HCT116 (cell line): ENCODE measurements around the gene LNP1. TPM values are rescaled to one million over a fixed set of nuclear protein-coding genes. Genes with fewer than 3 reads are reported as not detected.

Source experiments
- ATAC-seq: fragments of 200-7000 bp; cut with Tn5 transposase; 2 replicates; pipeline ENCODE4 v1.9.1; 2020; ENCODE audit warnings: mild to moderate bottlenecking, moderate library complexity
- BruUV-seq: library from RNA; stranded (reverse); fragments of 400-500 nt; replicated peaks from 2 replicates; lab custom pipeline; 2021; lab: Mats Ljungman, UMichigan
- CTCF ChIA-PET: fragments of 300-600 bp; sonication (Branson Sonifier 250); formaldehyde crosslinking; loops from one replicate; lab custom pipeline; 2021; ENCODE audit warnings: antibody characterized with exemption; lab: Charles Lee
- POLR2A ChIA-PET: fragments of 300-600, 350-600 bp; sonication (Branson Sonifier 250); formaldehyde crosslinking; loops from one replicate; lab custom pipeline; 2021; ENCODE audit warnings: antibody characterized with exemption; lab: Charles Lee
- RAD21 ChIA-PET, 2 experiments: fragments of 300-600 bp; sonication (Branson Sonifier 250); formaldehyde crosslinking; loops; one replicate each; lab custom pipeline; 2023; ENCODE audit warnings: low total read pairs in 2 of 2; ENCODE audit not compliant: uncharacterized antibody in 2 of 2, unreplicated experiment in 2 of 2, low non-redundant PET in 1 of 2; lab: Charles Lee
- DNase-seq: peaks from one replicate; pipeline ENCODE4 v3.0.0-alpha.2; 2010; ENCODE audit warnings: low read depth, low spot score
- H2AFZ ChIP-seq: fragments of 200-600 bp; shearing (Covaris generic), sonication (generic); 2 replicates; pipeline ENCODE4 v1.6.1; 2017; ENCODE audit warnings: low read depth, mixed run types, mixed read lengths, antibody characterized with exemption, low read length; ENCODE audit not compliant: poor library complexity, severe bottlenecking
- H3K27ac ChIP-seq: 2 replicates; pipeline ENCODE4 v1.5.1; 2012; ENCODE audit warnings: low read depth, low read length
- H3K27me3 ChIP-seq: fragments of 200-600 bp; sonication (generic); 2 replicates; pipeline ENCODE4 v1.6.1; 2016; ENCODE audit warnings: mixed run types, low read length, mixed read lengths; ENCODE audit not compliant: insufficient read depth
- H3K36me3 ChIP-seq, 2 experiments: fragments of 200-500 bp in 1 of 2; fragments of 200-600 bp in 1 of 2; sonication (Bioruptor generic) in 1 of 2; sonication (generic) in 1 of 2; 2 replicates each; pipeline versions ENCODE4 v1.5.1 to v1.6.1; 2014 to 2016; ENCODE audit warnings: low read length in 2 of 2, inconsistent platforms in 1 of 2, mixed read lengths in 1 of 2, mixed run types in 1 of 2; ENCODE audit not compliant: insufficient read depth in 2 of 2, control insufficient read depth in 1 of 2
- H3K4me1 ChIP-seq, 2 experiments: fragments of 200-600 bp in 1 of 2; sonication (generic) in 1 of 2; 2 replicates each; pipeline versions ENCODE4 v1.5.1 to v1.6.1; 2012 to 2017; ENCODE audit warnings: low read length in 2 of 2, inconsistent platforms in 1 of 2, mild to moderate bottlenecking in 1 of 2, mixed read lengths in 1 of 2, mixed run types in 1 of 2, moderate library complexity in 1 of 2; ENCODE audit not compliant: insufficient read depth in 2 of 2, control insufficient read depth in 1 of 2
- H3K4me2 ChIP-seq: fragments of 200-600 bp; sonication (generic); 2 replicates; pipeline ENCODE4 v1.6.1; 2017; ENCODE audit warnings: mixed run types, low read length, mixed read lengths
- H3K4me3 ChIP-seq, 2 experiments: fragments of 200-600 bp in 1 of 2; sonication (generic) in 1 of 2; replicated peaks in 1 of 2; 2 replicates each; pipeline ENCODE4 v1.5.1; 2011 to 2016; ENCODE audit warnings: low read length in 2 of 2, control low read depth in 1 of 2, low read depth in 1 of 2, mild to moderate bottlenecking in 1 of 2, mixed read lengths in 1 of 2, mixed run types in 1 of 2
- H3K79me2 ChIP-seq: fragments of 200-600 bp; sonication (generic); 2 replicates; pipeline ENCODE4 v1.6.1; 2017; ENCODE audit warnings: mild to moderate bottlenecking, mixed run types, low read length, moderate library complexity, mixed read lengths; ENCODE audit not compliant: insufficient read depth
- H3K9ac ChIP-seq: fragments of 200-600 bp; sonication (generic); 2 replicates; pipeline ENCODE4 v1.6.1; 2016; ENCODE audit warnings: low read length, mixed read lengths
- H3K9me2 ChIP-seq: fragments of 200-600 bp; sonication (generic), shearing (Covaris generic); 2 replicates; pipeline ENCODE4 v1.6.1; 2017; ENCODE audit warnings: mixed run types, mild to moderate bottlenecking, moderate library complexity; ENCODE audit not compliant: insufficient read depth
- H3K9me3 ChIP-seq, 2 experiments: fragments of 200-500 bp in 1 of 2; fragments of 200-600 bp in 1 of 2; sonication (Bioruptor generic) in 1 of 2; sonication (generic) in 1 of 2; 2 replicates each; pipeline ENCODE4 v1.6.1; 2014 to 2017; ENCODE audit warnings: low read length in 2 of 2, mixed read lengths in 2 of 2, inconsistent platforms in 1 of 2, low read depth in 1 of 2, mild to moderate bottlenecking in 1 of 2, mixed run types in 1 of 2, moderate library complexity in 1 of 2; ENCODE audit not compliant: control insufficient read depth in 1 of 2, insufficient read depth in 1 of 2
- H4K20me1 ChIP-seq: fragments of 200-600 bp; sonication (generic), shearing (Covaris generic); 2 replicates; pipeline ENCODE4 v1.6.1; 2017; ENCODE audit warnings: mixed run types, mild to moderate bottlenecking, moderate library complexity; ENCODE audit not compliant: insufficient read depth
- CBX3 ChIP-seq: IDR thresholded peaks from 2 replicates; pipeline ENCODE4 v1.6.1; 2012; ENCODE audit warnings: low read depth
- CEBPB ChIP-seq: IDR thresholded peaks from 2 replicates; pipeline ENCODE4 v1.6.1; 2012; ENCODE audit warnings: low read depth
- ELF1 ChIP-seq: IDR thresholded peaks from 2 replicates; pipeline ENCODE4 v1.6.1; 2012; ENCODE audit warnings: low read depth, borderline replicate concordance
- EZH2 ChIP-seq: fragments of 200-600 bp; sonication (generic); IDR thresholded peaks from 2 replicates; pipeline ENCODE4 v1.6.1; 2017; ENCODE audit warnings: antibody characterized with exemption, mixed run types
- FOSL1 ChIP-seq: IDR thresholded peaks from 2 replicates; pipeline ENCODE4 v1.6.1; 2012; ENCODE audit warnings: low read depth
- JUND ChIP-seq: IDR thresholded peaks from 2 replicates; pipeline ENCODE4 v1.6.1; 2012
- RAD21 ChIP-seq: IDR thresholded peaks from 2 replicates; pipeline ENCODE4 v1.6.1; 2012; ENCODE audit warnings: low read depth, mild to moderate bottlenecking
- SIN3A ChIP-seq: IDR thresholded peaks from 2 replicates; pipeline ENCODE4 v1.6.1; 2012; ENCODE audit warnings: low read depth
- SRF ChIP-seq: IDR thresholded peaks from 2 replicates; pipeline ENCODE4 v1.6.1; 2012; ENCODE audit warnings: low read depth
- TCF7L2 ChIP-seq: IDR thresholded peaks from 2 replicates; pipeline ENCODE4 v1.7.0; 2011; ENCODE audit warnings: borderline replicate concordance, inconsistent platforms; ENCODE audit not compliant: insufficient read depth, insufficient read length; ENCODE audit errors: extremely low read depth
- ZFX ChIP-seq: fragments of 450-650 bp; IDR thresholded peaks from 2 replicates; pipeline ENCODE4 v1.6.1; 2017
- ZNF274 ChIP-seq: fragments of 200-500 bp; sonication (Bioruptor generic); IDR thresholded peaks from 2 replicates; pipeline ENCODE4 v1.6.1; 2014; ENCODE audit warnings: mild to moderate bottlenecking, low read depth, low read length, inconsistent platforms
- intact Hi-C: fragments of 100-400 bp; cut with micrococcal nuclease; formaldehyde crosslinking; loops from 2 replicates; pipeline ENCODE4 v1.10.0; 2022
- total RNA-seq: library from RNA; stranded (reverse); gene quantifications from one replicate; pipeline ENCODE4 v1.2.1, GENCODE V29; 2021; ENCODE audit not compliant: unreplicated experiment
- TF ChIP-seq, protein P1 (sequence below), 3 experiments: fragments of 200-600 bp in 1 of 3; sonication (generic) in 1 of 3; IDR thresholded peaks in 2 of 3; conservative IDR thresholded peaks in 1 of 3; 2 replicates each; pipeline ENCODE4 v1.5.1; 2012 to 2017; ENCODE audit warnings: low read depth in 2 of 3, low read length in 2 of 3, antibody characterized with exemption in 1 of 3, borderline replicate concordance in 1 of 3, control low read depth in 1 of 3, mild to moderate bottlenecking in 1 of 3, mixed read lengths in 1 of 3, mixed run types in 1 of 3, moderate library complexity in 1 of 3; ENCODE audit not compliant: insufficient read depth in 1 of 3
- TF ChIP-seq, protein P2 (sequence below): IDR thresholded peaks from 2 replicates; pipeline ENCODE4 v1.6.1; 2011; ENCODE audit warnings: mild to moderate bottlenecking, low read length, moderate library complexity; ENCODE audit not compliant: insufficient replicate concordance; ENCODE audit errors: extremely low read depth
- TF ChIP-seq, protein P3 (sequence below): IDR thresholded peaks from 2 replicates; pipeline ENCODE4 v1.6.1; 2012
- TF ChIP-seq, protein P4 (sequence below): IDR thresholded peaks from 2 replicates; pipeline ENCODE4 v1.6.1; 2012

Gene LNP1
- total RNA-seq, 1 experiment from 2014 or later, result 1.6 TPM

DNA sequence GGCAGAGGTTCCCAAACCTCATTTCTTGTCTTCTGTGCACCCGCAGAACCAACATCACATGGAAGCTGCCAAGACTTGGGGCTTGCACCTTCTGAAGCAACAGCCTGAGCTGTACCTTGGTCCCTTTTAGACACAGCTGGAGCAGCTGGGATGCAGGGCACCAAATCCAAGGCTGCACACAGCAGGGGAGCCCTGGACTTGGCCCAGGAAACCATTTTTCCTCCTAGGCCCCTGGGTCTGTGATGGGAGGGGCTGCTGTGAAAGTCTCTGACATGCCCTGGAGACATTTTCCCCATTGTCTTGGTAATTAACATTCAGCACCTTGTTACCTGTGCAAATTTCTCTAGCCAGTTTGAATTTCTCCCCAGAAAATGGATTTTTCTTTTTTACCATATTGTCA lies 57.5 kb downstream of the LNP1 start:
- no peak for ATAC-seq
- intact Hi-C loops, result no loop called here
- TF ChIP-seq, protein P1, sequence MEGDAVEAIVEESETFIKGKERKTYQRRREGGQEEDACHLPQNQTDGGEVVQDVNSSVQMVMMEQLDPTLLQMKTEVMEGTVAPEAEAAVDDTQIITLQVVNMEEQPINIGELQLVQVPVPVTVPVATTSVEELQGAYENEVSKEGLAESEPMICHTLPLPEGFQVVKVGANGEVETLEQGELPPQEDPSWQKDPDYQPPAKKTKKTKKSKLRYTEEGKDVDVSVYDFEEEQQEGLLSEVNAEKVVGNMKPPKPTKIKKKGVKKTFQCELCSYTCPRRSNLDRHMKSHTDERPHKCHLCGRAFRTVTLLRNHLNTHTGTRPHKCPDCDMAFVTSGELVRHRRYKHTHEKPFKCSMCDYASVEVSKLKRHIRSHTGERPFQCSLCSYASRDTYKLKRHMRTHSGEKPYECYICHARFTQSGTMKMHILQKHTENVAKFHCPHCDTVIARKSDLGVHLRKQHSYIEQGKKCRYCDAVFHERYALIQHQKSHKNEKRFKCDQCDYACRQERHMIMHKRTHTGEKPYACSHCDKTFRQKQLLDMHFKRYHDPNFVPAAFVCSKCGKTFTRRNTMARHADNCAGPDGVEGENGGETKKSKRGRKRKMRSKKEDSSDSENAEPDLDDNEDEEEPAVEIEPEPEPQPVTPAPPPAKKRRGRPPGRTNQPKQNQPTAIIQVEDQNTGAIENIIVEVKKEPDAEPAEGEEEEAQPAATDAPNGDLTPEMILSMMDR (IDR thresholded peaks at IDR 0.05 in 2 of 3, conservative IDR thresholded peaks at IDR 0.05 in 1 of 3; ENCODE audit: borderline replicate concordance in 1 of 3, insufficient read depth in 1 of 3, low read depth in 2 of 3, low read length in 2 of 3), result no peak
- TF ChIP-seq, protein P2, sequence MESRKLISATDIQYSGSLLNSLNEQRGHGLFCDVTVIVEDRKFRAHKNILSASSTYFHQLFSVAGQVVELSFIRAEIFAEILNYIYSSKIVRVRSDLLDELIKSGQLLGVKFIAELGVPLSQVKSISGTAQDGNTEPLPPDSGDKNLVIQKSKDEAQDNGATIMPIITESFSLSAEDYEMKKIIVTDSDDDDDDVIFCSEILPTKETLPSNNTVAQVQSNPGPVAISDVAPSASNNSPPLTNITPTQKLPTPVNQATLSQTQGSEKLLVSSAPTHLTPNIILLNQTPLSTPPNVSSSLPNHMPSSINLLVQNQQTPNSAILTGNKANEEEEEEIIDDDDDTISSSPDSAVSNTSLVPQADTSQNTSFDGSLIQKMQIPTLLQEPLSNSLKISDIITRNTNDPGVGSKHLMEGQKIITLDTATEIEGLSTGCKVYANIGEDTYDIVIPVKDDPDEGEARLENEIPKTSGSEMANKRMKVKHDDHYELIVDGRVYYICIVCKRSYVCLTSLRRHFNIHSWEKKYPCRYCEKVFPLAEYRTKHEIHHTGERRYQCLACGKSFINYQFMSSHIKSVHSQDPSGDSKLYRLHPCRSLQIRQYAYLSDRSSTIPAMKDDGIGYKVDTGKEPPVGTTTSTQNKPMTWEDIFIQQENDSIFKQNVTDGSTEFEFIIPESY, result no peak
- TF ChIP-seq ZFX (no peak), SRF (no peak), CEBPB (no peak), TCF7L2 (no peak), FOSL1 (no peak), JUND (no peak), SIN3A (no peak), EZH2 (no peak), RAD21 (no peak), ELF1 (no peak), CBX3 (no peak), ZNF274 (no peak)
- TF ChIP-seq, protein P3, sequence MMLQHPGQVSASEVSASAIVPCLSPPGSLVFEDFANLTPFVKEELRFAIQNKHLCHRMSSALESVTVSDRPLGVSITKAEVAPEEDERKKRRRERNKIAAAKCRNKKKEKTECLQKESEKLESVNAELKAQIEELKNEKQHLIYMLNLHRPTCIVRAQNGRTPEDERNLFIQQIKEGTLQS, result no peak
- TF ChIP-seq, protein P4, sequence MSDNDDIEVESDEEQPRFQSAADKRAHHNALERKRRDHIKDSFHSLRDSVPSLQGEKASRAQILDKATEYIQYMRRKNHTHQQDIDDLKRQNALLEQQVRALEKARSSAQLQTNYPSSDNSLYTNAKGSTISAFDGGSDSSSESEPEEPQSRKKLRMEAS, result no peak

More for the DNA sequence above, 57.5 kb downstream of the LNP1 start:
- POLR2A ChIA-PET, result no interaction called here
- Histone ChIP-seq H4K20me1 (no peaks in the 10 kb centered on the region), H3K27me3 (no peaks in the 10 kb centered on the region), H3K9me2 (no peaks in the 10 kb centered on the region), H3K9ac (no peak overlapping the region), H2AFZ (no peak overlapping the region), H3K36me3 (no peaks in the 10 kb centered on the region), H3K79me2 (no peaks in the 10 kb centered on the region), H3K4me2 (no peak overlapping the region), H3K4me1 (peaks cover 0 to 4% of the 10 kb centered on the region in 2 experiments; a peak in 1 of 4 replicates), H3K4me3 (no peak overlapping the region), H3K9me3 (no peaks in the 10 kb centered on the region), H3K27ac (no peak overlapping the region)
- BruUV-seq, result no TSS peak
- RAD21 ChIA-PET, result no interaction called here
- no peak for DNase-seq
- CTCF ChIA-PET, result no interaction called here
